Activated CD4-positive, alpha-beta T cell treated with anti-CD3 and anti-CD28 coated beads, Interleukin-2, Interleukin-6, amounts not matched to agents 100 ng/mL and 50 ng/mL, durations not matched to agents 16 hours and 8 hours (primary cell): ENCODE results near the gene ARHGEF2.
"Not testable (repeated sequence)": the region's sequence is repeated elsewhere in the genome, so short reads cannot be mapped to it uniquely, and the experiment has no call there.

ENCODE experiments used
- DNase-seq: peaks from one replicate; pipeline ENCODE4 v3.0.0-alpha.2; 2020

Gene ARHGEF2

GRCh38 chr1:155990005-155990739 is 11.8 kb upstream of the ARHGEF2 start:
- no peak for DNase-seq

DNA sequence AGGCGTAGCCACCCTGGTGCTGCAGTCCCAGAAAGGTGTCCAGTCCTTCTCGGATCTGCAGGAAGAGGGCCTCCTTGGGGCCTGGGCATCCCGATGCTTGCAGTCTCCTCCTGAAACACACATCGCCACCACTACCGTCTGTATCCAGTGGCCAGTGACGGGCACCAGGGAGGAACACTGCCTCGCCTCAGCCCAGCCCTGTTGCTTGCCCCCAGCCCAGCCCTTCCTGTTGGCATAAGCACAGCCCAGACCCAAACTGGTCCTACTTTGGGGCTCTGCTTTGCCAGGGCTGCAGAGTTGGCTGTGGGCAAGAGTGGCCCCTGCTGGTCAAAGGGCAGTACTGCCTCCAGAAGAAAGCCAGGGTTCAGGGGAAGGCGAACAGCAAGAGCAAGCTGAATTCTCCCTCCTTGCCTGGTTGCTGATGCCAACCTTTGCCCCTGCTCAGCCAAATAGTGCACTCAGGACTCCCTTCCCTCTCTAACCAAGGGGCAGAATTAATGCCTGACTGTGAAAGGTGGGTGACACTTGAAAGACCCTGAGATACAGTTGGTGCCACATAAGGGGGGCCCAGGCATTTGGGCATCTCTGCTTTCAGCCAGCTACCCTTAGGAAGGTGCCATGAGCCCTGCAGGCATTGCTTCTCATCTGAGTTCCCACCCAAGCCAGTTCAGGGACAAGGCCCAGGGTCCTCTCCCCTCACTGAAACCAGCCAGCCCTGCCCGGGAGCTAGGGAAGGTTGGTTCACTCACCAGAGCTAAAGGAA is 11.1 kb upstream of the ARHGEF2 start:
- DNase-seq, result peak; percentile 89

DNA sequence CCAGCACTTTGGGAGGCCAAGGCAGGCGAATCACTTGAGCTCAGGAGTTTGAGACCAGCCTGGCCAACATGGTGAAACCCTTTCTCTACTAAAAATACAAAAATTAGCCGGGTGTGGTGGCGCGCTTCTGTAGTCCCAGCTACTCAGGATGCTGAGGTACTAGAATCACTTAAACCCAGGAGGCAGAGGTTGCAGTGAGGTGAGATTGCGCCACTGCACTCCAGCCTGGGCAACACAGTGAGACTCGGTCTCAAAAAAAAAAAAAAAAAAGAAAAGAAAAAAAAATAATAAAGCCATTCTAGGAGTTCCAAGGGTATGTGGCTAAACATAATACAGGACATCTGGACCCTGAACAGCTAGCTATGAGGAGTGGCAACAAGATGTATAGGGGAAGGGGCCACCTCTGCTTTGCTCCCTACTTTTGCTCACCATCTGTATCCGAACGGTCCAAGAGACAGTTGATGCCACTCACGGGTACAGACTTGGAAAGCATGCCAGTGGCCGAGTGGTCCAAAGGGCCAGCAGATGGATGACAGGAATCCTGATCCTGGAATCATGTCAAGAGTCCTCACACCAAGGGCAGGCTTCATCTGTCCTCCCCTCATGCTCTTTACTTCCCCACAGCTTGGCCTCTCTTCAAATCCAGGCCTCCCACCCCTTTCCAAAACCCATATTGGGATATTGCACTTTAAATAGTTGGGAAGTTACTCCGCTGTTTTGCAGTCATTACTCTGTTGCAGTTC is 6.7 kb upstream of the ARHGEF2 start:
- not testable (repeated sequence) for DNase-seq

DNA sequence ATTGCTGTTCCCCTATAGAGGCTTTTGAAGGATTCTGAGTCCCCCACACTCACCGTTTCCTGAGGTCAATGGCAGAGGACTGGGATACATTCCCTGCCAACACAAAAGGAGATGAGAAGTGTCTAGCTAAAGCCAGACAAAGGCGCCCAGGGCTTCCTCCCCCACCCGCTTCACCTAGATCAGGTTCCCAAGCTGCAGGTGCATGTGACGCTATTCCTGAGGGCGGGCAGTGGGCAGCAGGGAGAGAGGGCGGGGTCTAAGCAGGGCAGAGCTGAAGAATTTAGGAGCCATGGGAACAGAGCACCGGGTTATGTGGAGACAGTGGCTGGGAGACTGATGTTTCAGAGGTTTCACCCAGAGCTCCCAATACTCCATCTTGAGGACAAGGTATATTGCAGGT is 6.0 kb upstream of the ARHGEF2 start:
- no peak for DNase-seq

DNA sequence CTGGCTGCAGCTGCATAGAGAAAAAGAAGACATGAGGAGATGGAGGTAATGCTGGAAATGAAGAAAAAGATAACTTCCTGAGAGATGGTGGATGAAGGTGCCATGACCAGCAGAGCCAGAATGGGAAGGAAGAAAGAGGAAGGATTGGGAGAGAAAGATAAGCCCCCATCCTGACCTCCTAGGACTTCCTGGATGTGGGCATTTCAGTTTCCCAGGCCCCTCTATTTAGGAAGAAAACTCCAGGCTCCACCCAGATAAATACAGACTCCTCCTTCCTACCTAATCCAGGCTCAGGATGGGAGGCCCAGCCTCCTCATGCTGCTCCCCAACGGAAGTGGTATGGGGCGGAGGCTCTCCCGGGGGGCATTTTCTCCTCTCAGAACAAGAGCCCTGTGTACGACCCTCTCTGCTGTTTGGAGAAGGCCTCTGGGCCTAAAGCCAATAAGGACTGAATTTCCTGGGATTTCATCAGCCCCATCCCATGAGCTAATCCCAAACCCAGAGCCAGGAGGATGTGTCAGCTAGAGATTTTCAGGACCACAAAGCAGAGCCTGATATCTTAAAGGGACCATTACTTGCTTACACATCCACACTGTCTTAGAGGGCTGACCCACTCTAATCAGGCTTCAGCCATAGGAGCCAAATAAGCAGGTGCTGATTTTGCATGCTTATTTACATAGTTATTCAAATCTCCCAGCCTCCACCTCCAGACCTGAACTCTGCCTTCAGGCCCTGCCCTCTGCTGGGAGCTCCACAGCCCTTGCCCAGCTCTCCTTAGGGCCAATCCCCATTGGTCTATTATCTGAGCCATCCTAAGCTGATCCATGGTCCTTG is 5.1 kb upstream of the ARHGEF2 start:
- no peak for DNase-seq

- DNase-seq, result no peak
Measured at GRCh38 chr1:155982106-155982505, 3.8 kb upstream of the ARHGEF2 start.

GRCh38 chr1:155981266-155982088 is 3.1 kb upstream of the ARHGEF2 start:
- no peak for DNase-seq

DNA sequence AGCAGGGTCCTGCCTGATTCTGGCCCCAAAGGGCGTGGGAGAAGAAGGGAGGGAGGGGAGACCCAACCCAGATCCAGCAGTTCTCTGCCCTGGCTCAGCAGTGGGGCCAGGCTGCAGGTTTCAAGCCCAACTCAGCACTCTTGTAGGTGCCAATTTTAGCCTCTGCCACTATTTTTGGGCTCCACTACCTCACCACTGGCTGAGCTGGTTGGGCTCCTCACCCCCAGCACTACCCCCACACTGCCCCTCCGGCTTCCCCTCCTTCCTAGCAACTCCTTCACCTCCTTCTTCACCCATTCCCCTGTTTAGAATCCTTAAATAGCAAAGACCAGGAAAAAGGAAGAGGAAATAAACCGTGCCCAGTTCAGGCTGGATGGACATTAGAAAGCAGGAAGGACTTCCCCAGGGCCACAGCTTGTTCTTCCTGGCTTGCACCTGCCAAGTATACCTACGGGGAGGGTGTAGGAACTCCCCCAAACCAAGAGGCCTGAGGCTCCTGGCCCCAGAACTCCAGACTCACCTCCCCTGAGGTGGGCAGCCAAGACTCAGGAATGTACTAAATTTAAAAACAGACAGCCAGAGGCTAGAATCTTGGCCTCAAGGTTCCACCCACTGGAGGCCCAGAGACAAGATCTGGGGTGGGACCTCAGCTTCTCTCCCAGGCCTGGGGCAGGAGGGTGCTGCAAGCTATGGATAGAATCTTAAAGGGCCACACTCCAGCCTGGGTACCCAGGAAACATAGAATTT is 1.4 kb upstream of the ARHGEF2 start:
- DNase-seq, result no peak

DNA sequence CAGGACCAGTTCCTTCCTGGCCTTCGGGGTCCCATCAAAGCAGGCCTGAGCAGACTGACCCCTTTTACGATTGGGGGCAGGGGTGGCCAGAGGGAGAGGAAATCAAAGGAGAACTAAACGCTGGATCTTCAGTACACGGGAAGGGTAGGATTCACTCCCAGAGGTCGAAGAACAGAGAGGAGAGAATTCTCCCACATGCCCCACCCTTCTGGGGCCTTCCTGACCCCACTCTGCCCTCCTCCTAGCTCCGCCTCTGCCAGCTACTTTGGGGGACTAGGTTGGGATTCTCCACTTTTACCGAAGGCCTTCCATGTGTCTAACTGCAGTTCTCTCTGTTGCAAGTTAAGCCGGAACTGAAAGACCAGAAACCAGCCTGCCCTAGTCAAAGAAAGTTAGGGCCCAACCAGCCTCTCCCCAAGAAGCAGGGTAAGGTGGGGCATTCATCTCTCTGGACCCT is 654 bp upstream of the ARHGEF2 start:
- DNase-seq, result peak; percentile 43

- DNase-seq, result peak; percentile 51
Measured at GRCh38 chr1:155977690-155978324, 540 bp downstream of the ARHGEF2 start.

DNA sequence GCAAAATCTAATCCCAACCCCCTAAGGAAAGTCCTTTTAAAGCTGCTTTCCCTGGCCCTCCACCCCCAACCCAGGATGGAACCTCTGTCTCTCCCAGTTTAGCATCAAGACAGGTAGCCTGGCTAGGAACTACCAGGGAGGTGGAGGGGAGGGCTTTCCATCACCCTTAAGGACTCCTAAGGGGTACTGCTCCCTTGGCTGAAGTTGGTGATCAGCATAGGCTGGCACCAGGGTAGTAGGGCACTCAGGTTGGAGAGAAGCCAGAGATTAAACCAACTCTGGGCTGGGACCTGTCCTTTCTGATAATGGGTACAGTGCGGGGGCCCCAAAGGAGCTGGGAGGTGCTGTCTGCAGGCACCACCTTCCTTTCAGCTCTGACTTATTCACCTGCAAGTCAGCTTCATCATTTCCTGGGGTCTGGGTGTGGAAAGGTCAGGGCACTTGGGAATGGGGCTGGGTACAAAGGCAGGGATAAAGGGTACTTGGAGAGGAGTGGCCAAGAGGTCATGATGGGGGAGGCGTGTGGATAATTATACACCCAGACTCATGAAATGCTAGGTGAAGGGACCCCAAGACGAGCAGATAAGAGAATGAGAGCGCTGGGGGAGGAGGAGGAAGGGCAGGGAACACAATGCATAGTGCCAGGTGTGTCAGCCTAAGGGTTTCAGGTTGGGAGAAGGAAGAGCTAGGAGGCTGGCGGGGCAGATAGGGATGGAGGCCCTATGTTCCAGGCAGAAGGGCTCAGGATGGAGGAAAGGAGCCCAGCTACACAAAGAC is 1.2 kb downstream of the ARHGEF2 start:
- peak; percentile 39 for DNase-seq

- DNase-seq, result peak; percentile 67
Measured at GRCh38 chr1:155976062-155976912, 2.1 kb downstream of the ARHGEF2 start.

GRCh38 chr1:155975375-155976061 is 2.8 kb downstream of the ARHGEF2 start:
- no peak for DNase-seq

GRCh38 chr1:155974208-155975115 is 3.9 kb downstream of the ARHGEF2 start:
- no peak for DNase-seq

DNA sequence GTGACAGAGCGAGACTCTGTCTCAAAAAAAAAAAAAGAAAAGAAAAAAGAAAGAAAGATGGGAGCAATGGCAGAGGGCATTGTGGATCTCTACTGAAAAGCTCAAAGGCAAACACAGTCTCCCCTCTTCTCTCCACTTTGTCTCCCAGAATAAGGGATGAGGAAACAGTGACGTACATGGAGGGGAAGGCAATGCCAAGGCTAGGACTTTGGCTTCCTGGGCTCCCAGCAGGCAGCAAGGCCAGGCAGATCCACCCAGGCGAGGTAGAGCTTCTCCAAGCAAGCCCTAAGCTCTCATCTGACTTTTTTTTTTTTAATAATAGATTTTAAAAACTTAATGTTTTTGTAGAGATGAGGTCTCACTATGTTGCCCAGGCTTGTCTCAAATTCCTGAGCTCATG is 4.6 kb downstream of the ARHGEF2 start:
- DNase-seq, result no peak

DNA sequence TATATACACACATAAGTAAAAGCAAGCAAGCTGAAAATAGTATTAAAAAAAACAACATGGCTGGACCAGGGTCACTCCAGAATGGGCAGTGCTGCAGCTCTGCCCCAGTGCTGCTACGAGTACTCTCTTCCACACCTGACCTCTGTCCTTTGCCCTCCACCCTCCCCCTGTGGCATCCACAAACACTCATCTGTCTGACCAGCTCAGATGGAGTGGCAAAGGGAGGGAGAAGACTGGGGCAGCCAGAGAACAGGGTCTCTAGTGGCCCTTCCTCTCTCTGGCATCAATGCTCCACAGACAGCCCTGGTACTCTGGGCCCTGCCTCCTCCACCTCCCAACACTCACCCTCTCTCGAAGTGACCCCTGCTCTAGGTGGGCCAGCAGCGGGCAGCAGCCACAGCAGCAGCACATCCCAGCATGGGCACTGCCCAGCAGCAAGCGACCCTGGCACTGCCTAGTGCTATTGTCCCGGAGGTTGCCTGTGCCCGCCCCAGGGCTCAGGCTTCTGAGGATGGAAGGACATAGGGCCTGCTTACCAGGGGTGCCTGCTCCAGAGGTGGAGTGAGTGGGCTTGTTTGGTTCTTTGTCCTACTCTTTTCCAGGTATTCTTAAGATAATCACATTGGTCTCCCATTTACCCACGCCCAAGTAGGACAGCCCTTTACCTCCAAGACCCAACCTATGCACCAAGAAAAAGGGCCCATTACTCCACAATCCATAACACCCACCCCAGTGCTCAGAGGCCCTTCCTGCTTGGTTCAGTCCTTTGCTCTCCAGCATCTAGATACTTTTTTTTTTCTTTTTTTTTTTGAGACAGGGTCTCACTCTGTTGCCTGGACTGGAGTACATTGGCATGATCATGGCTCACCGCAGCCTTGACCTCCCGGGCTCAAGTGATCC is 6.2 kb downstream of the ARHGEF2 start:
- no peak for DNase-seq
